Hepatocyte (in vitro differentiated cells): ENCODE results near the gene STIM1.

Source experiments
- CTCF ChIP-seq: fragments of 200-600 bp; sonication (generic); IDR thresholded peaks from 2 replicates; pipeline ENCODE4 v1.5.1; 2016; ENCODE audit warnings: antibody characterized with exemption, mild to moderate bottlenecking; ENCODE audit not compliant: poor library complexity
- EZH2 ChIP-seq: fragments of 200-600 bp; sonication (generic); IDR thresholded peaks from 2 replicates; pipeline ENCODE4 v1.6.1; 2016; ENCODE audit warnings: antibody characterized with exemption, mild to moderate bottlenecking, borderline replicate concordance

GRCh38 chr11:4032097-4032496 lies 176.6 kb downstream of the STIM1 start:
- no peak for TF ChIP-seq EZH2
- TF ChIP-seq CTCF, result no peak
